SK-N-SH treated with all-trans-retinoic acid at 6 μM for 48 hours (cell line): ENCODE data around the gene ALKBH5.

Source experiments
- TOX ChIP-seq: fragments of 250-450 bp; sonication (Bioruptor Pico); IDR thresholded peaks from 2 replicates; pipeline ENCODE4 v1.8.0; 2021; ENCODE audit warnings: mild to moderate bottlenecking, moderate library complexity, borderline replicate concordance
- ZNF565 ChIP-seq: fragments of 450-650 bp; formaldehyde crosslinking; conservative IDR thresholded peaks from 2 replicates; pipeline ENCODE4 v1.5.0; 2020; ENCODE audit warnings: low read depth, mild to moderate bottlenecking, moderate library complexity

DNA sequence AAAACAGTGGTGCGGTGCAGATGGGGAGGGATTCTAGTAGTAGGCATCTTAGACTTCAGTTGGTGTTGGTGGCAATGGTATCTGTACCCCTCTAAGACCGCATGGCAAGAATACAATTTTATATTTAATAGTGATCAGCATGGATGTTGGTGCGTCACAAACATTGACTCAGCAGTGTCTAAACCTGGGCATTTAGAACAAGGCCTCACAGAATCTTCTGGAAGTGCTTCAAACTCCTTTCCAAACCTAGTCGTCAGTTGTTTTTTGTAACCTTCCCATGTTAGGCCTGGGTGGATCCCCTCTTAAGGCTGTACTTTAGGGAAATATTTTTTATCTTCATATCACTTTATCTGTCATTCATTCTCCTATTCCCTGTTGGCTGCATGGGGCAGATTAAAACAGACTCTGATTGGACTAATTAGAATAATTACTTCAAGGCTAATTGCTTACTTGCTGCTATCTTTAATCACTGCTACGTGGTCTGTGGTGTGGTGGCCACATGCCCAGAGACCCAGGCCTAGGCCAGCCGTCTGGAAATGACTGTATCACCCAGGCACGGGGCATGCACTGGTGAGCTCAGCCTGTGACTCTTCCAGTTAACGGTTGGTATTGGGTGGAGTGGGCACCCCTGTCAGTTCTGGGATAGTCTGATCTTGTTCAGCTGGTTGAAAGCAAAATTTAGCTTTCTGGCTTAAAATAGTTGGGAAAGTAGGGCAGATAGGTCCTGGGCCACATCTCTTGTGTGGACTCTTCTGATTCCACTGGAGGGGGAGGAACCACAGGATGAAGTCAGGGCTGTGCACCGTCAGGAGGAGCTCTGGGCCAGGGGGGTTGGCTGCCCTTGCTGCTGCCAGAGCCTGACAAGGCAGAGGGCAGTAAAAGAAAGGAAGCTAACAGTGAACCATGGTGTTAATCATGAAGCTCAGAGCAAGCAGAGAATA, 4.5 kb downstream of the ALKBH5 start:
- TF ChIP-seq ZNF565 = no peak
- TF ChIP-seq TOX (CRISPR knock-in tag) = no peak
